Activated effector memory CD4-positive, alpha-beta T cell treated with anti-CD3 and anti-CD28 coated beads, Interleukin-2, amount 50 U/mL, for 16 hours (primary cell): Measurements from ENCODE around the gene OSBPL10.
"Not testable (repeated sequence)": the region's sequence is repeated elsewhere in the genome, so short reads cannot be mapped to it uniquely, and the experiment has no call there.

ENCODE experiments used
- DNase-seq: peaks from one replicate; pipeline ENCODE4 v3.0.0-alpha.2; 2020

OSBPL10 gene

DNA sequence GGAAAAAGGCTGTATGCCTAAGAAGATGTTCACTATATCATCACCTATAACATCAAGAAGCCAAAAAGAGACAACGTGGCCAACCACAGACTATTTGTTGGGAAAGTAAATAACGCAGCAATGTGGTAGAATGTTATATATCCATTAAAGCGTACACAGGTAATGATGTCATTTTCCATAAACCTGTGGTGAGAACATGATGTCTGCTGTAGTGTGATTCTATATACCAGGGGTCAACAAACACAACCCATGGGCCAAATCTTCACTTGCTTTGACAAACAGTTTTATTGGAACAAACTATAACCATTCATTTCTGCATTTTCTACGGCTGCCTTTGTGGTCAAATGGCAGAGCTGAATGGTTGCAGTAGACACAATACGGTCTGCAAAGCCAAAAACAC is 287.7 kb downstream of the OSBPL10 start:
- DNase-seq = no peak

DNA sequence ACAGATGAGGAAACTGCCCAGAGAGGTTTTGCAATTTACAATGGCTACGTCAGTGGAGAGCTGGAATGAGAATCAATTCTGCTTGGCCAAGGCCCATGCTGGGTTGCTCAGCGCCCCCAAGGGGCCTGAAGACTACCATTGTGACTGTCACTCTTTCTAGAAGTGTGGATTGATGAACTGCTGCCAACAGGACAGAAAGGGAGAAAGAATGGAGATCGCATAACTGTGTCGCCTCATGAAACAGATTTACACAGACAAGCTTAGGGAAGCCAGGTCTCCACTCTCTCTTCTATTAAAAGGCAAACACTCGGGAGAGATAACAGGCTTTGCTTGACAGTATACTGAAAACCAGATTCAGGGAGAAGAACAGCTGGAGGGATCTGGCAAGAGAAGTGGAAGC is 288.3 kb downstream of the OSBPL10 start:
- DNase-seq = no peak

DNA sequence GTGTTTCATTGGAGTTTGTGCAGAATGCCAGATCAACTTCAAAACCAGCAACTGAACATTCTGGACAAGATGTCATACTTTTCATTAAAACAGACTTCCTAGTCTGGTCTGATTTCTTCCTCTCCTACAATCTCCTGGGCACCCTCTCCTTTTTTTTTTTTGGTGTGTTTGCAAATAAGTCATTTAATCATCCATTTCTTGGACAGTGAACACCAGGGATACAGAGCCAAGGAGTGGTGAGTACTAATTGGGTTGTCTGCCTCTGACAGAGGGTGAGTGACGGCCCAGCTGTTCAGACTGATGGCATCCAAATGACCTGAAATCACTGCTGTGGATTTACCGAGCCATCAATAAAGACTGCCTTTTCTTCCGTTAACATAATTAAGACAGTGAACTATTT is 290.3 kb downstream of the OSBPL10 start:
- no peak for DNase-seq

DNA sequence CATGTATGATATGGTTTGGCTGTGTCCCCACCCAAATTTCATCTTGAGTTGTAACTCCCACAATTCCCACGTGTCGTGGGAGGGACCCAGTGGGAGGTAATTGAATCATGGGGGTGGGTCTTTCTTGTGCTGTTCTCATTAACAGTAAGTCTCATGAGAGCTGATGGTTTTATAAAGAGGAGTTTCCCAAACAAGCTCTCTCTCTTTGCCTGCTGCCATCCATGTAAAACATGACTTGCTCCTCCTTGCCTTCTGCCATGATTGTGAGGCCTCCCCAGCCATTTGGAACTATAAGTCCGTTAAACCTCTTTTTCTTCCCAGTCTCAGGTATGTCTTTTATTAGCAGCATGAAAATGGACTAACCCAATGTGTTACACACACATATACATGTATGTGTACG is 291.5 kb downstream of the OSBPL10 start:
- not testable (repeated sequence) for DNase-seq

DNA sequence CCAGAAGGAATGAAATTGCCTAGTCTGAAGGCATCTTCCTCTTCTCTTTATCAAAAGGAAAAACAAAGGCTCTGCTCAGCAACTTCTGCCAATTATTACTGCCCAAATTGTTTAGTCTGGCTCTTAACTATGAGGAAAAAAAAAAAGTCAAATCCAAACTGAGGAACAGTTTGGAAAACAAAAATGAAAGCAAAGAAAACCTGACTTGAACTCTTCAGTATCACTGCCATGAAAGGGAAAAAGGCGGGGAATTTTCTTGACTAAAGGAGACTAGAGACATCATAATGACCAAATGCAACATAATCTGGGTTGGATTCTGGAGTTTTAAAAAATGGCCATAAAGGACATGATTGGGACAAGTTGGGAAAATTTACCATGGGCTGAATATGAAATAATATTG is 292.1 kb downstream of the OSBPL10 start:
- no peak for DNase-seq

DNA sequence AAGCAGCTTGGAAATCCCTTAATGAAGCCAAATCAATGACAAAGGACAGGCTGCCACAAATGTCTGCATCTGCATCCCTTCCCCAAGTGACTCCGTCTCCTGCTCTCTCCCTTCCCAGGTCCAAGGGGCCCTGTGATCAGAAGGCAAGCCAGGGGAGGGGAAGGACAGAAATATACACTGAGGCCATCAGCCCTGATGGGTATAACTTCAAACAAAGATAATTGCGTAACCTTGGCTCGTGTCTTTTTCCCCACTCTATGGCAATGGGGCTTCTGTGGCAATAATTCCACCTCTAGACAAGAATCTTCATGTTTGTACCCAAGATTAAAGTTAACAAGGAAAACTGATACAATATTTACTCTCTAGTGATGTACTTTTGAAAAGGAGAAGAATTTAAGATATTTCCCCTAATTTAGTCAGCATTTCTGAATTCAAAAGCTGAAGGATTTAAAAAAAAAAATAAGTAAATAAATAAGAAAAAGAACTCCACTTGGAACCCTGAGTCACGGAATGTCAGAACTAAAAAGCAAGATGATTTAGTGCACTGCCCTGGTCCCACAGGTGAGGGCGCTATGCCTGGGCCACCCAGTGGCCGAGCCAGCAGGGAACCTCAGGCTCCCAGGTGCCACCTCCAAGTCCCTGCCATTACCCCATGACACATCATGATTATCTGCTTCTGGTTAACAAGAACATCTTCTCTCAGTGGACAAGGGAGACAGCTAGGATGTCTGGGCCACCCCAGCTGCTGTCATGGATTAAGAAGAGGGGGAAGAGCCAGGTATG is 293.9 kb downstream of the OSBPL10 start:
- DNase-seq = no peak

DNA sequence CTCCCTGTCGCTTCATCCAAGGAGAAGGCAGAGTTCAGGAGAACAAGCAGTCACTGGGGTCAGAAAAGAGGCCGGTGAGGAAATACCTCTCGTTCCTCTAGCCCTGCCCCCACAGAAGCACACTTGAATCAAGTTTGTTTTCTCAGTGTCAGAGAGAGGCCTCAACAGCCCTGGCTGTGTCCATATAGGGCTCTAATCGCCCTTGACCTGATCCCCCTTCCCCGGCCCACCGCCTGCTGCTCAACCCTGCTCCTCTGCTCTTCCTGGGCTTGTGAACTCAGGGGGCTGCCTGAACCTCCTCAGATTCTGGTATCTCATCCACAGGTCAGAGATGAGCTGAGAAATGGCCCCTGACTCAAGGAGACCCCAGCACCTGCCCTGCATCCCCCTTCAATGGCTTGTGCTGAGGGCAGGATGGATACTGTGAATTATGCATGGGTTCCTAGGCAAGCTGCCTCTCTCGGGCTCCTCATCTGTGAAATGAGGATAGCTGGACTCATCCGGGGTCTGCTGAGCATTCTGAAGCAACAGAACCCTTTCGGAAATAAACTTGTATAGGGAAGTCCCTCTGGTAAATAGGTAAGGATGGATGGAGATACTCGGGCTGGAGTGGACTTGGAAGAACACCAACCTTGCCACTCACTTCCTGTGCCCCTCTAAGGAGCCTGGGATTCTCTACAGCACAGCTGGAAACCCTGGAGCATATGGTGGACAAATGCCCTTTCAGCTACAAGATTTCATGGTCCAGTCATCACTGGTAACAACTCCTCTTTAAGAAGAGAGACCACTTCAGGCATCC is 300.8 kb downstream of the OSBPL10 start:
- no peak for DNase-seq

DNA sequence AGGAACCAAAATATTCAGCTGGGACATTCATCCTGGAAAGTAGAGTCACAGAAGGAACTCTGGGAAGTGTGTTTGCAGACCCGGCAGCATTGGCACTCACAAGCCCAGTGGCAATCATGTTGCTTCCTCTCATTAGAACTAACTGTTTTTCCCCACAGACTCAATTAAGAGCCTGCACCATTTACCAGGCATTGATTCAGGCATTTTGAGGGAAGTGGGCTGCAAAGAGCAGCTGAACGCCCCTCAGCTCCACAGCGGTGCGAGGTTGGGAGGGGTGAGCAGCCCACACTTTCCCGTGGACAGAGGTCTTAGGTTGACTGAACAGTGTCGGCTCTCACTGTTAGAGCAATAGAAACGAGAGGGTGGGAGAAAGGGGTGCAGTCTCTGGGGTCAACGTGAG is 304.5 kb downstream of the OSBPL10 start:
- no peak for DNase-seq

DNA sequence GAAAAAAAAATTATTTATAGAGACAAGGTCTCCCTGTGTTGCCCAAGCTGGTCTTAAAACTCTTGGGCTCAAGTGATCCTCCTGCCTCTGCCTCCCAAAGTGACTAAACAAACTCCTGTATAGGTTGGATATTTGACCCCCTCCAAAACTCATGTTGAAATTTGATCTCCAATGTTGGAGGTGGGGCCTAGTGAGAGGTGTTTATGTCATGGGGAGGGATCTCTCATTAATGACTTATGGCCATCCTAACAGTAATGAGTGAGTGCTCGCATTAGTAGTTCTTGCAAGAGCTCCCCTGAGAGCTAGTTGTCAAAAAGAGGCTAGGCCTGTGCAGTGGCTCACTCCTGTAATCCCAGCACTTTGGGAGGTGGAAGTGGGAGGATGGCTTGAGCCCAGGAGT is 307.1 kb downstream of the OSBPL10 start:
- DNase-seq = no peak

DNA sequence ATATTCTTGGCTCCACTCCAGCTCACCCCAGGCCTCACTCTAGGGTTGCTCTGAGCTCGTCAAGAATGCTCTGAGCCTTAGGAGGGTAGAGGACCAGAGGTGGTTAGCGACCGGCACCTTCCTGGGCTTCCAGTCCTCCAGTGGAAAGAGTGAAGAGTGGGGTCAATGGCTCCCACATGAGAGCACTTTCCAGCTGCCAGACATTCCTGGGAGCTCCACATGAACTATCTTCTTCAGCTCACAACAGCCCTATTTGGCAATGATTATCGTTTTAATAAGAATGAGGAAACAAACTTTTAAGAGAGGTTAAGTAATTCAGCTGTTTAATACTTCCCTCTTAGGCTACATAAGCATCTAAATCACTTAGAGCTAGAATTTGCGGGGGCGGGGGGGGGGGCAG is 309.1 kb downstream of the OSBPL10 start:
- no peak for DNase-seq

DNA sequence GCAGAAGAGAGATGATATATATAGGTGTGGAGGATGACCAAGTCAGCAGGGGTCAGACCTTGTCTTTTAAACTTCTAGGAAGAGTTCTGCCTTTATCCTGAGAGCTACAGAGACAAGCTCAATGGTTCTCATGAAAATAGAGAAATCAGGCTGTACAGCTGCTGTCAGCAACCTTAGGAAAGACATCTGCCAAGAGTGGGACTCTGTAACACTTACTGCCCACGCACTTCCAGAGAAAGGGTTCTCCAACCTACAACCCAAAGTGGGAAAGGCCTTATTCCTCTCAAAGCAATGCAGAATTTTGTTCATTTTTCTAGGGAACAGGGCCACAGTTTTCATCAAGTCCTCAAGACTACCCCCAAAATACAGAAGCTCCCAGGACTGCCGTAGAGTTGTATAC is 309.6 kb downstream of the OSBPL10 start:
- DNase-seq = no peak

DNA sequence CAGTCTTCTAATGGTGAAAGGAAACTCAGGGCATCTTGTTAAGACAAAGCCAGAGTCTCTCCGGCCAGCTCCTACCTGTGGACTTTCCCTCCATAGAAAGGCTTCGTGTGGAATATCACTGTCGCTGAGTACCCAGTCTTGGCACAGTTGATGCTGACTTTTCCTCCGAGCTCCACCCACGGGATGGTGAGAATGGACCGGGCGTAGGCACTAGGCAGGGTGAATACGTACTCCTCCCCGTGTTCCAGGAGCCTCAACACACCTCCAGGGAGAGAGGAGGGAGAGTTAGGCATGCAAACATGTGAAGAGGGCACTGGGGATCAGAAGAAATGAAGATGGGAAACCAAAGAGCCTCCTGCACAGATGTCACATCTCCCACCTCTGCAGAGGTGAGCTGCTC is 310.3 kb downstream of the OSBPL10 start:
- no peak for DNase-seq

DNA sequence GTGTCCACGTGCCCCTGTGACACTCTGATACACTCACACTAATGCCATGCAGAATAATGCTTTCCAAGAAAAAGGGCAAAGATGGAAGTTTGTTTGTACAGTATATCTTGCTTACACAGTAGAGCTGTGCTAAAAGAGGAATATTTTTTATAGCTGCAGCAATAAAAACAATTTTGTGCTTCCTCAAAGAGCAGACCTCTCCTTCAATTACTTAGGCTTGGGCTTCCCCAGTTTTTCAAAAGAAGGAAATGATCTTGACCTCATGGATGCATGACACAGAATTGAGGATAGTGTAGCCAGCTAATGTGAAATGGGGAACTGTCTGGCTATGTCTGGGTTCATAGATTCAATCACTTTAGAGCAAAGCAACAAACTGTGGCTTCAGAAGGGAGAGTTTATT is 310.9 kb downstream of the OSBPL10 start:
- DNase-seq = no peak

DNA sequence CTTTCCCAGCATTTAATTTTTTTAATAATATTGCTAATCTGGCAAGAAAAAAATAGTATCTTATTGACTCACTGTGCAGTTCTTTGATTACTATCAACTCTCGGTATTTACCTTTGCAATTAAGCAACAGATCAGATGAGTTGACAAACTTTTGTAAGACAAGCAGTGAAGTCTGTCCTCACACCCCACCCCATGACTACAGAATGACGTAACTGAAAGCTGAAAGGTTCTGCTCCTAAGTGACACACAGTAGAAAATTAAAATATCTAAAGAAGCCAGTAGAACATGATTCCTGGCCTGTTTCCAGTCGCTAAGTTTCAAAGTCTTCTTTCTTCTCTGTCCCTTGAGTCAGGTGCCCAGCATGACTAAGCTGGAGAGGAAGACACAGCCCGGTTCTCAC is 312.8 kb downstream of the OSBPL10 start:
- DNase-seq = no peak

DNA sequence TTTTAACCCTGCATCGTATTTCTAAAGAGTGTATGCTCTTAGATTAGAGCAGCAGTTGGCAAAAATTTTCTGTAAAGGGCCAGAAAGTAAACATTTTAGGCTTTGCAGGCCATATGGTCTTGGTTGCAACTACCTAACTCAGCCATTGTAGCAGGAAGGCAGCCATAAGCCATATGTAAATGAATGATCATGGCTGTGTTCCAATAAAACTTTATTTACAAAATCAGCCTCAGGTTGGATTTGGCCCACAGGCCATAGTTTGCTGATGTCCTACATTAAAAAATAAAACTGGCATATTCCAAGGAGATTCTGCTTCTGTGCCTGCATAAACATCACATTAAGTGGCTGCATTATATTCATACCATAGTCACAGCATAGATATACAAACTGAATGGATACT is 313.5 kb downstream of the OSBPL10 start:
- no peak for DNase-seq

DNA sequence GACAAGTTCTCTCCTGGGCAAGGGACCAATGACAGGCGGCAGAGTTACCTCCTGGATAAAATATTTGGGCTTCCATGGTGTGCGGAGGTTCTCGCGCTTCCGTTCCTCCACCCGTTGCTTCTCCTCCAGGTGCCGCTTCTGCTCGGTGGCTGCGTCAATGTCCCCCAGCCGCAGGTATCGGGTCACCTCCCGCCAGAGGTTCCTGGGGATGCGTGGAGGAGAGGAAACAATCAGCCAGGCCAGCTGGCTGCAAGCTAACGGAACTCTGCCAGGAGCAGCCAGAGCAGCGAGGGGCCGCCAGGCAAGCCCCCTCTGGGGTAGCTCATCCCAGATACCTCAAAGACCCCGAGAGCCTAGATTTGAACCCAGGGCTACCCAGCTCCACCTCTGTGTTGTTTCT is 317.0 kb downstream of the OSBPL10 start:
- DNase-seq = no peak

DNA sequence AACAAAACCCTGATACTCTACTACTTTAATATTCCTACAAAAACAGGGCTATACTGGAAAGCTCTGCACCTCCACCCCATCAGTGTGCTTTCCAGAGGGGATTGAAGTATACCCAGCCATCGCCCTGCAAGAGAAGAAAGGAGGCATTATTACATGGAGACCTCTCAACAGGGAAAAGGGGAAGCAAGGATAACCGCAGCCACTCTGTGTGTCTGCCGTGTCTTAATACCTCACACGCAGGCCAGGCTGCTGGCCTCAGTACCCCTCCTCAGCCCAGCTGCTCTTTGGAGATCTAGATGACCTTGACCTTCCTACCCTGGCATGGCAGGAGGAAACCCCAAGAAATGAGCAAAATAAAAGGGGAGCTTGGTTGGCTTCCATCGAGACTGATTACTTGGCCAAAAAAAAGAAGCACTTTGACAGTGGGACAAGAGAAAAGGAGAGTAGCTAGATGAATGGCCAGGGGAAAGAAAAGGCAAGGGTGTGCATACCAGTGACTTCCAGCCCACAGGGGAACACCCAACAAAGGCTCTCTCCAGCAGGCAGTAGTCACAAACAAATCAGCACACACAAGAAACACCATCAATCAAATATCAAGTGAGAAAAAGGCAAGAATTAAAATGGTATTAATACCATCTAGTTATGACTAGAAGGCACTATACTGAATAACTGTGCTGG is 318.9 kb downstream of the OSBPL10 start:
- DNase-seq = no peak

DNA sequence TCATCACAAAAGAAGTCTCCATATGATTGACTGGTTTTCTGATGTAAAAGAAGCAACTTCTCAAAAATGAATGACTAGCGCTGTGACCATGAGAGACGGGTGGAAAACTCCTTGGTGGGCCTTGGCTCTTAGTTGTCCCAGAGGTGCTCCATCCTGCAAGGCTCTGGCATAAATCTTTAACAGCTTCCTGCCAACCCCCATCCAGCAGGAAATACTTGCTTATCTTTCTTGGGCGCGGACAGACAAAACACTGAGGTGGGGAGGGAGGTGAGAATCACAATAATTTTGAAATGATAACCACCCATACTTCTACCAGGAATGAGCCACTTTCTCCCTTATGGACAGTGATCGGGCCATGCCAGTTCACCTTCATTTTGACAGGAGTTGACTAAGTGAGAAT is 319.8 kb downstream of the OSBPL10 start:
- no peak for DNase-seq

DNA sequence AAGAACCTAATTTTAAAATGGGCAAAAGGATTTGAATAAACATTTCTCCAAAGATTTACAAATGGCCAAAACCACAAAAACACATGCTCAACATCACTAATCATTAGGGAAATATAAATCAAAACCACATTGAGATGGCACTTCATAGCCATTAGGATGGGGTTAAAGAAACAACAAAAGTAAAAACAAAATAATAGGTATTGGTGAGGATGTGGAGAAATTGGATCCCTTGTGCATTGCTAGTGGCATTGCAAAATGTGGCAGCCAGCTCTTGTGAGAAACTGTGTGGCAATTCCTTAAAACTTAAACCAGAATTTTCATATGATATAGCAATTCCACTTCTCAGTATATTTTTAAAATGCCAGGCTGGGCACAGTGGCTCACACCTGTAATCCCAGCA is 321.8 kb downstream of the OSBPL10 start:
- DNase-seq = no peak

DNA sequence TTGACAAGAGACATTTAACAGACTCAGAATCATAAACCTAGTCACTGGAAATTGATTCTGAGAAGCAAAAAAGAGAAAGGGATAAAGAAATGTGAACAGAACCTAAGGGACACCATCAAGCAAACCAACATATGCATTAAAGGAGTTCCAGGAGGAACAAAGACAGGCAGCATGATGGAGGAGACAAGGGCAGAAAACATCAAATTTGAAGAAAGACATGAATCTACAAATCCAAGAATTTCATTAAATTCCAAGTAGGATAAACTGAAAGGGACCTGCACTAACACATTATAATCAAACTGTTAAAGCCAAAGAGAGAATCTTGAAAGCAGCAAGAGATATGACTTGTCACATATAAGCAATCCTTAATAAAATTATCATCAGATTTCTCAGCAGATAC is 326.1 kb downstream of the OSBPL10 start:
- DNase-seq = no peak

DNA sequence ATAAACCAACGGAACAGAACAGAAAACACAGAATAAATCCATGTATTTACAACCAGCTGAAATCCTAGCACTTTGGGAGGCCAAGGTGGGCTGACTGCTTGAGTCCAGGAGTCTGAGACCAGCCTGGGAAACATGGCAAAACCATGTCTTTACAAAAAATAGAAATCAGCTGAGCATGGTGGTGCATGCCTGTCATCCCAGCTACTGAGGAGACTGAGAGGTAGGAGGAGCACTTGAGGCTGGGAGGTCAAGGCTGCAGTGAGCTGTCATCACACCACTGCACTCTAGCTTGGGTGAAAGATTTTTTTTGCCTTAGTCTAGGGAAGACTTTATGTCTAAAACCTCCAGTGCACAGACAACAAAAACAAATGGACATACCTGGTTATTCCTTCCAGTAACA is 327.6 kb downstream of the OSBPL10 start:
- no peak for DNase-seq

DNA sequence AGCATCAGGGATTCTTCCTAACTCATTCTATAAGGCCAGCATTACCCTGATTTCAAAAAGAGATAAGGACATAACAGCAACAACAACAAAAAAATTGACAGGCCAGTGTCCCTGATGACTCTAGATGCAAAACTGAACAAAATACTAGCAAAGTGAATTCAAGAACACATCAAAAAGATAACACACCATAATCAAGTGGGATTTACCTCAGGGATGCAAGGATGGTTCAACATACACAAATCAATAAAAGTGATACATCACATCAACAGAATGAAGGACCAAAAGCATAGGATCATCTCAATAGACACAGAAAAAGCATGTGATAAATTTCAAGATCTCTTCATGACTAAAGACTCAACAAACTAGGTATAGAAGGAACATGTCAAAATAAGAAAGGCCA is 328.8 kb downstream of the OSBPL10 start:
- DNase-seq = no peak

DNA sequence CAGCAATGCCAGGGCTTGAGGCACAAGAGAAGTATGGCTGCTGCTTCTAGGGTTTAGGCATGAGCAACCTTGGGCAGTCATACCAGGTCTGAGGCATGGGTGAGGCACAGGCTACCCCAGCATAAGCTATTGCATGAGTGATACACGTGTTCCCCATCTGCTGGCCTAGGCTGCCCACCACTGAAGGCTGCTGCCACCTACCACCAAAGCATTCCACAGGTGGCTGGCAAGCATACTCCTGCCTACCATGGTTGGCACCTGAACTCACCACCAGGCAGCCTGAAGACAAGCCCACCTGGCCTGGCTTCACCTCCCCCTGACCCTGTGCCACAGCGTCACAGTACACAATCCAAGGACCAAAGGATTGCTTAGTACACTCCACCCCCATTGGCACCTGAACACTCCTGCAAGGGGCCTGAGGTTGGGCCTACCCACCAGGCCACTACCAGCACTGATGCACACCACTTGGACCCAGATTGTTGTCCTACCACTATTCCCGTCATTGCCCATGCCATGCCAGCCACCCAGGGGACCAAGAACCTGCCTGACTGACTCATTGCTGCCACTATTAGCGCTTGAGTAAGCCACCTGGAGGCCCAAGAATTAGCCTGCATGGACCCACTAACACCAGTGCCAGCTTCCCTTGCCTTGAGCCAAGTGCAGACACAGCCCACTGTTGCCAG is 332.6 kb downstream of the OSBPL10 start:
- DNase-seq = no peak
